Astrocyte of the spinal cord (primary cell): ENCODE results near the gene CUL7.
"Not testable (repeated sequence)": the region's sequence is repeated elsewhere in the genome, so short reads cannot be mapped to it uniquely, and the experiment has no call there.

Experiments
- DNase-seq: peaks from one replicate; pipeline ENCODE4 v3.0.0; 2011; ENCODE audit warnings: low read depth, low spot score
- H3K4me3 ChIP-seq: 2 replicates; pipeline ENCODE4 v1.5.1; 2011; ENCODE audit warnings: low read depth, mild to moderate bottlenecking, low read length, moderate library complexity
- in situ Hi-C: cut with HindIII; loops from 2 replicates; pipeline ENCODE4 v1.10.0; 2017; ENCODE audit warnings: low sequenced_read_pairs
- TF ChIP-seq, protein P1 (sequence below): IDR thresholded peaks from 2 replicates; pipeline ENCODE4 v1.5.1; 2012; ENCODE audit warnings: low read depth, mild to moderate bottlenecking, low read length, inconsistent platforms

Gene CUL7

GRCh38 chr6:43047998-43048397 lies 5.7 kb downstream of the CUL7 start:
- in situ Hi-C loops = no loop called here
- DNase-seq = no peak
- no peak overlapping the region for H3K4me3 ChIP-seq
- TF ChIP-seq, protein P1, sequence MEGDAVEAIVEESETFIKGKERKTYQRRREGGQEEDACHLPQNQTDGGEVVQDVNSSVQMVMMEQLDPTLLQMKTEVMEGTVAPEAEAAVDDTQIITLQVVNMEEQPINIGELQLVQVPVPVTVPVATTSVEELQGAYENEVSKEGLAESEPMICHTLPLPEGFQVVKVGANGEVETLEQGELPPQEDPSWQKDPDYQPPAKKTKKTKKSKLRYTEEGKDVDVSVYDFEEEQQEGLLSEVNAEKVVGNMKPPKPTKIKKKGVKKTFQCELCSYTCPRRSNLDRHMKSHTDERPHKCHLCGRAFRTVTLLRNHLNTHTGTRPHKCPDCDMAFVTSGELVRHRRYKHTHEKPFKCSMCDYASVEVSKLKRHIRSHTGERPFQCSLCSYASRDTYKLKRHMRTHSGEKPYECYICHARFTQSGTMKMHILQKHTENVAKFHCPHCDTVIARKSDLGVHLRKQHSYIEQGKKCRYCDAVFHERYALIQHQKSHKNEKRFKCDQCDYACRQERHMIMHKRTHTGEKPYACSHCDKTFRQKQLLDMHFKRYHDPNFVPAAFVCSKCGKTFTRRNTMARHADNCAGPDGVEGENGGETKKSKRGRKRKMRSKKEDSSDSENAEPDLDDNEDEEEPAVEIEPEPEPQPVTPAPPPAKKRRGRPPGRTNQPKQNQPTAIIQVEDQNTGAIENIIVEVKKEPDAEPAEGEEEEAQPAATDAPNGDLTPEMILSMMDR = no peak

GRCh38 chr6:43045371-43045930 lies 8.2 kb downstream of the CUL7 start:
- in situ Hi-C loops = no loop called here
- DNase-seq = no peak
- no peak overlapping the region for H3K4me3 ChIP-seq
- TF ChIP-seq, protein P1 = no peak

DNA sequence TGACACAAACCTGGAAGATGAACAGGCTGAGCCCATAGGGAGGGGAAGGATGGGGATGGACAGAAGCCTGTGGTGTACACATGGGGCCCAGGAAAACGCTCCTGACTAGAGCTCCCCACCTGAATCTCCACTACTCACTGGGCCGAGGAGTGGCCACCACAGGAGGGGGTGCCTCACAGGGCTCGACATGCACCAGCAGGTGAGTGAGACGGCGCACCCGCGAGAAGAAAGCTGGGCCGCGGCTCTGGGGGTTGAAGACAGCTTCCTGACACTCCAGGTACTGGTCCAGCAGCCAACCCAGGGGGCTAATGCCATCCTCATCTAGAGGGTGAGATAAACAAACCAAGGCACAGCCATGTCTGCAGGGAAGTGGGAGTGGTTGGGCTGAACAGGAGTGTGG lies 10.3 kb downstream of the CUL7 start:
- TF ChIP-seq, protein P1 = no peak
- in situ Hi-C loops = no loop called here

DNA sequence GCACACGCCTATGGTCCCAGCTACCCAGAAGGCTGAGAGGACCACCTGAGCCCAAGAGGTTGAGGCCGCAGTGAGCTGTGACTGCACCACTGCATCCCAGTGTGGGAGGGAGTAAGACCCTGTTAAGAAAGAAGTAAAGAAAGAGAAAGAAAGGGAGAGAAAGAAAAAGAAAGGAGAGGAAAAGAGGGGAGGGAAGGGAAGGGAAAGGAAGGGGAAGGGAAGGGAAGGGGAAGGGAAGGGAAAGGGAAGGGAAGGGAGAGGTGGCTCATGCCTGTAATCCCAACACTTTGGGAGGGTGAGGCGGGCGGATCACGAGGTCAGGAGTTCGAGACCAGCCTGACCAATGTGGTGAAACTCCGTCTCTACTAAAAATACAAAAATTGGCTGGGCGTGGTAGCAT lies 12.2 kb downstream of the CUL7 start:
- in situ Hi-C loops, DNase-seq, H3K4me3 ChIP-seq: not testable (repeated sequence)

More for the DNA sequence above, 10.3 kb downstream of the CUL7 start:
- DNase-seq = no peak
- no peak overlapping the region for H3K4me3 ChIP-seq

GRCh38 chr6:43040542-43041257 lies 13.0 kb downstream of the CUL7 start:
- DNase-seq = no peak
- TF ChIP-seq, protein P1 = no peak
- no peak overlapping the region for H3K4me3 ChIP-seq
- in situ Hi-C loops = no loop called here

DNA sequence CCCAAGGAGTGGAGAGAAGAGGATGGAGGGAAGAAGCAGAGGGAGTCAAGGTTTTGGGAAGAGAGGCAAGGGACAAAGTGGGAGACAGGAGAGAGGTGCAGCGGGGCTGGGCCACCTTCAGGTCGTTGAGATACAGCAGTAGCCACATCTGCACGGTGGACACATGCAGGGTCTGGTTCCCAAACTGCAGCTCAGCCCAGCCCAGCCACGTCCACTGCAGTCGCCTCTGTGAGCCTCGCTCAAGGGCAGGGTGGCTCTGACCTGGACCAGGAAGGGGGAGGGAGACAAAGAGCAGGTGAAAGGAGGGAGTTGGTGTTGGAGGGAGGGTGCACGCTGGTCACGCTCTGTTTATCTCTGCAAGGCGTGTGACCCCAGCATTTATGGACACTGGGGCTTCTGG lies 14.9 kb downstream of the CUL7 start:
- H3K4me3 ChIP-seq = no peak overlapping the region
- in situ Hi-C loops = no loop called here
- TF ChIP-seq, protein P1 = no peak

GRCh38 chr6:43037706-43038105 lies 15.9 kb downstream of the CUL7 start:
- in situ Hi-C loops = no loop called here

More for the DNA sequence above, 14.9 kb downstream of the CUL7 start:
- DNase-seq = no peak

More at GRCh38 chr6:43037706-43038105, 15.9 kb downstream of the CUL7 start:
- H3K4me3 ChIP-seq = no peak overlapping the region
- TF ChIP-seq, protein P1 = no peak
- DNase-seq = no peak
